HG02938 (cell line): ENCODE measurements around the gene PDE11A.

Source experiments
- ATAC-seq: cut with Tn5 transposase; IDR thresholded peaks from one replicate; pipeline ENCODE4 v1.9.1; 2021; ENCODE audit warnings: mild to moderate bottlenecking, moderate library complexity; ENCODE audit not compliant: unreplicated experiment

The PDE11A gene

DNA sequence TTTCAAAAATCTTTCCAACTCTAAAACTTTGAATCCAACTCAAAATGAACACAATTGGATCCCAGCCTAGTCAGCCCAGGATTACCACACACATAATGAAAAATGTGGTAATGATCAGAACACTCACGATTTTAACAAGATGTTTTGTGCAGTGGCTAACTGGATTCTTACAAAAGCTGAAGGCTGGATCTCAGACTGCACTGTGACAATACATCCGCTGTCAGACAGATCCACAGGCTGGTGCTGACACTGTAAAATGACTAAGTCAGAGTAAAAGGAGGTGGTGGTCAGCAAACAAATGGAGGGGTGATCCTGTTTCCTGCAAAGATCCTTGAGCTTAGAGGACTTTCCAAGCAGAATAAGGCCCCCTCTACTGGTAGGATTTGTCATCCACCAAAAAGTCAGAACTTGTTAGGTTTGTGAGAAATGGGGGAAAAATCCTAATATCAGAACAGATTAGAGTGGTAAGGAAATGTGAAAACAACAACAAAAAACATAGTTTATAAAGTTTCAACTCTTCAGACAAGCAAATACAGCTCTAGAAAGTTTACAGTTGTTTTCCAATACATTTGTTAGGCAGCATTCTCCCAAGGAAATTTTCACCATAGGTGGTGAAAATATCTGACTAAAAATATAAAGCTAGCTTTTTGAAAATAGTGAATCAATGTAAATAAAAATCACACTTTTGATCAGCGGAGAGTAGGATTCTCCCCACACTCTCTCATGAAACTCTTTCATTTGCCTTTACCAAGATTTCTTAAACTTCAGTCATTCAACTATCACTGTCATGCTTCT is 468.1 kb downstream of the PDE11A start:
- ATAC-seq, result no peak

DNA sequence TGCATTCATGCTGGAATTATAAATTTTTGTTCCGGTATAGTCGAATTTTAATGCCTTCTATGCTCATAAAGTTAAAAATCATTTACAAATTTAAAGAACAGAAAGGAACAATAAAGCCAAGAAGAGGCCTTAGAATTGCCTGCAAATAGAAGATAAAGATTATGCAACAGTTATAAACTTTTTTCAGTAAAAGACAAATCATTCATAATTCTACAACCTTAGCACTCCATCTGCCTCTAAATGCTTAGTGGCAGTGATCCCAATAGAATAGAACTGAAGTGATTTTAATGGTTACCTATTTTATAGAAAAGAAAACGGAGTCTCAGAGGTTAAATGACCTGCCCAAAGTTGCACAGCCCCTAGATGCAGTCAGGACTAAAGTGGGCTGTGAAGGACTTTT is 468.8 kb downstream of the PDE11A start:
- no peak for ATAC-seq

DNA sequence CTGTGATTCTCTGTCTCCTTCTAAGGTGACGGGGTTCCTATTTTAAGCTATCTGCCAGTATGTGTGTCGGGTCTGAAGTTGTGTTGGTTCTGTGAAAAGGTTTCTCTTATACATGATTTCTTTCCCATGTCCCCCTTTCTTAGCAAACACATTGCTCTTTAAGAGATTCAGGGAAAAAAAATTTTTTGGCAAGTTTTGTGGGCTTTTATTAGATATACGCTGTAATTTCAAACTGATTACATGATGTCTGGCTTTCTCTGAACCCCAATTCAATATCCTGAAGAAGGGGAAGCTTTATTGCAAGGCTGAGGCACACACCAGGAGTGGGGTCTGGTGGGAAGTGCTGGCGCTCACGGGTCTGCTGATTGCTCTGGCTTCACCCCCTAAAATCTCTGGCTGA is 469.4 kb downstream of the PDE11A start:
- no peak for ATAC-seq

DNA sequence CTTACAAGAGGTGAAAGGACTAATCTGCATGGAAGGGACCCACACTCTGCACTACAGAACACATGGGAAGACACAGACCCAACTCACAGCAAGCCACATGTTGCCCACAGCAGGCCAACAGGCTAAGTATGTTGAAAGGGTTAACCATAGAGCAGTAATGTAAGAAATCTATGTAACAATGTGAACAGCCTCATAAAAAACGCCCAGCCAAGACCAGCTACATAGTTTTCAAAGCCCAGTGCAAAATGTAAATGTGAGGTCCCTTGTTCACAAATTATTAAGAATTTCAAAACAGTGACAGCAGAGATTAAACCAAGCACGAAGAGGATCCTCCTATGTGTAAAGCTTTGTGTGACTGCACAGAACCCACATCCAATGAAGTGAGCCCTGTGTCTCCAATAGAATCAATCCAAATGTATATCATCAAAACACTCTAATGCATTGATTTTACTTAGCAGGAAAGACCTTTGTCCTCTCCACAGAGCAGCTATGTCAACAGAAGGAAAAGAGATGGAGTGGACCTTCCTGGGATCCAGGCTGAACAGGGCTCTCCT is 469.9 kb downstream of the PDE11A start:
- no peak for ATAC-seq

DNA sequence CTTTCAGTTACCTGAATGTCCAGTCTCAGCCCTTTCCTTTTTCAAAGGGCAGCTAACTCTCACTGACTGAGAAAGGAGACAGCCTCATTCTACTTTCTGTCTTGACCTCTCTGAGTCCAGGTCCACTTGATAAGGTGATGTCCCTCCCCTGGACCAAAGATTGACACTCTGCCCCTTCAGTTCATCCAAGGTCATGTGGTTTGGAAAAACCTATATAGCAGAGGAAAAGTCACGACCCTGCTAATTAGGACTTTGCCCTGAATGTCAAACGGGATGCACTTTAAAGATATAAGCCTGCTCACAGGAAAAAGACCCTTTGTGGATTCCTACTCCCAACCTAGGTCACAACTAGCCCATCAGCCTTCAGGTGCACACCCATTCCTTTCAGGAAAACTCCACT is 471.7 kb downstream of the PDE11A start:
- no peak for ATAC-seq

DNA sequence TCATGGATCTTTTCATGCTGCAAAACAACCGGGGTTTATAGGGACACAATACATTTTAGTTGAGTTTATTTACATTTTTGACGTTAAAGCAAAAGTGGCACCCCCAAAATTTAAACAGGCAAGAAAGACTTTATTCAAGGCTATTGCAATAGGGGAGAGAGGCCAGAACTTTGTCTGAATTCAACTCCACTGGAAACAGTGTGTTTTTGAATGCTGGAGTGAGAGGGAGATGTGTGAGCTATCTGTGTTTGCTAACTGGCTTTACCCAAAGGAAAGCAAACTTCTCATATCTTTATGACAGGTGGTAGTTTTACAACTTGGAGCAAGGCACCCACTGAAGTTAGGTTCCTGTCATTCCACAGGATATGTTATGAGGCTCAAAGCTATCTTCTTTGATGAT is 472.6 kb downstream of the PDE11A start:
- ATAC-seq, result no peak

DNA sequence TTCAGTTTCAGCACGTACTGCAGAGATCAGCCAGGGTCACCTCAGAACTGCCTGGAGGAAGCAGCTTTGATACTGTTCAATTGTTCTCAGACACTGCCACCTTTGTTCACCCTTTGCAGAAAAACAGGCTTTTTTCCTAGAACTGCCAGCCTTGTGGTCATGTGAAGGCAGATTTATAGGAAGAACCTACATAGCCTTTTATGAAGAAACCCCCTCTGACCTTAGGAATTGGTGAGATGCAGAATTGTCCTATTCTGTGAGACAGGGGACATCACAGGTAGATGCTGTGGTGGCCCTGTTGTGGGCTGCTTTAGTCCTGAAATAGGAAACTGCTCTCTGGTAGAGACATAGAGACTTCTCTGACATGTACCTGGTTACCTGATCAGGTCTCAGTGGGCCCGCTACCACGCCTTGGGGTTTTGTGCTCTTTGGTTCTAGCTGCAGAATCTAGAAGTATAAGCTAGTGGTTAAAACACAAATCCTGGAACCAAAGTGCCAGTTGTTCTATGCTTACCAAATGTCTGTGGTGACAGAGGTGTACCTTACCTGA is 473.4 kb downstream of the PDE11A start:
- no peak for ATAC-seq

DNA sequence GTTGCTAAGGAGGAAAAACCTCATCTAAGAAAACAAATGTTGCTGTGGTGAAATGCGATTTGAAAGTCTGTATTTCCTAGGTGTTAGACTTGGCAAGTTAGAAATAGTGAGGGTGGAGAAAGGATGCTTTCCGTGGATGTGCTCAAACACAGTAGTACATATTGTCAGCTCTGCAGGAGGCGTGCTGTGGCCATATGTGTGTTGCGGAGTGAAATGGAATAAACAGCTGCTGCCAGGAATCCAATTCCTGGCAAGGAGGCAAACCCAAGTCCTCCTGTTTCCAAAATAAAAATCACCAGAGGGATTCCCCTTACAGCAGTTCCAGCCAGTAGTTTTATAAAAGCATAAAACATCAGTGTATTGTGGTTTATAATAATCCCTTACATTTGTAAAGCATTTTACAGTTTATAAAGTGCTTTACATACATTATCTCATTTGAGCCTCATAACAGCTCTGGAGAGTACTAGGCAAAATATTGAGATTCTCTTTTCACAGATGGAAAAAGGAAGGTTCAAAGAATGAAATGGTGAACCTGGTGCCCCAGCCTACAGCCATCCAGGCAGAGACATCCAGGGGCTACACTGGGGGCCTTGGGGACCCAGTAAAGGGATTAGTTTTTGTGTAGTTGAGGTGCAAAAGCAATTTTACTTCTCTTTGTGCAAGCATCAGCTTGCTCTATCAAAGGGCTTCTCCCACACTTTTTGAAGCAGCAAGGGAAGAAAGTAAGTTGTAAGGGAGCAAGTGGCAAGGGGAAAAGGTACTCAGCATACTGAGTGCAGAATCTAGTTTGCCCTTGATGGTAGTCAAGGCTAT is 474.0 kb downstream of the PDE11A start:
- ATAC-seq, result no peak

DNA sequence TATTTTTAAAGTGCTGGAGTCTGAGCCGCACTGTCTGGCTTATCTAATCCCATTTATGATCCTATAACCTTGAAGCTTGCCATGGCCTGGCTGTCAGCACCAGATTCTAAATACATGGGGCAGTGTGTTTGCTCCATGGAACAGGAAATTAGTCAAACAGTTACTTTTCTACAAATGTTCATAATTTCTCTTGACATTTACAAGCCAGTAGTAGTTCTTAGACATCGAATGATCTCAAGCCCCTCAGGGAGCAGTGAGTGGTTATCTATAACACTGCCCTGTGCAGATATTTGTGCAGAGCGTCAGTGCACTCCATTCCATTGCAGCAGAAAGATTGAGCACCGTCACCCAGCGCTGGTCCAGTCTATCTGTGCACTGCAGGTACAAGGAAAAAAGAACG is 474.8 kb downstream of the PDE11A start:
- ATAC-seq, result no peak

DNA sequence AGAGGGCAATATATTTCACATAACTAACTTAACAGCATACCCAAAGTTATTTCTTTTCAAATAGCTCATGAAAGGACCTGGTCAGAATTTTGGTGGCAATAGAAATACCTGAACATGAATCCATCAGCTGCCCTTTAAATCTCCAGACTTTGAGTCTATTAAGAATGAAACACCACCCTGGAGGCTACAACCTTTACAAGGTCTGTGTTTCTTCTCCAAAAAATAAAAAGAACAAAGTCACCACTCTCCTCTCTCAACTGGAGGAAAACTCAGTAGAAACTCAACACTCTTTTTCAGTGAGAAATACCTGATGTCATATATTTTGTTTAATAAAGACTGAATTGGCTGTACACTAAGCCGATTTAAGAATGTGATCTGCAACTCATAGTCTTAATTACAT is 475.7 kb downstream of the PDE11A start:
- ATAC-seq, result no peak

DNA sequence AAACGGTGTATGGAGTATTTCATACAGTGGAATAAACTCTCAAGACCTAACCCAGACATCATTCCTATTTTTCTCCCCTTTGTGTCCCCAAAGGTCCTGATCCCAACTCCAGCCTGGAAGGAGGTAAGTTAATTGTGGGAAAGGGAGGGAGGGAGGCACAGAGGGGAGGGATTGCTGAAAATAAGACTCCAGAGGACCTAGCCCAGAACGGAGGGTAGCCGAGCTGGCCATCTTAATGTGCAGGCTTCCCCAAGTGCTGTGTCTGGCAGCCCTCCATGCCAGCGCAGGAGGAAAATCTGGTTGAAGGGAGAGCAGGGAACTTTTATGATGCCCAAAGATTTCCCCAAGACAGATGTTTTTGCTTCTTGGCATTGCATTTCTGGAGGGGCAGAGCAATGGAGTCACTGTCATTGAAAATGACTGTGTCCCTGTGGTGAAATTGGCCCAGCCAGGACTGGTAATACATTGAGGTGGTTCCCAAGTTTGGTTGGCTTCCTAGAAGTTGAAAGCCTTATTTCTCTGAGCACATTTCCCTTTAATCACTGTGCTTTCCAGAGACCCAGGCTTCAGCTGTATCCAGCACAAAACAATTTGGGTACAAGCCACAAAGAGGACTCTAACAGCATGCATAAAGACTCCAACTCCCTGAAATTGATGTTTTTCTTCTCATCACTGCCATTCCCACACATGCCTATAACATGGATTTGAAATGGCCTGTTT is 477.3 kb downstream of the PDE11A start:
- no peak for ATAC-seq

DNA sequence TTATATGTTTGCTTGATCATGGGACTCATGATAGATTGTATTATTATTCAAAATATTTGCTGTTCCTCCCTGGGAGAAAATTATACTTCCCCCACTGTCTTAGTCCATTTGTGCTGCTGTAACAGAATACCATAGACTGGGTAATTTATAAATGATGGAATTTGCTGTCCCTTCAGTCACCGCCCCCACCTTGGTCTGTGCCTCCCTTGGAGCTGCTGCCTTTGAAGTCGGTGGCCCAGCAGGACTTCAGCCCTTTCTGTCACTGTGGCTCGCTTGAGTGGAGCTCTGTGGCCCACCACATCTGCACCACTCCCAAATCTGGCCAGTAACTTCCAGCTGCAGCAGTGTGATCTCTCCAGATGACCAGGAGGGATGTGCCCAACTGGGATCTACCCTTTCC is 479.2 kb downstream of the PDE11A start:
- ATAC-seq, result no peak

DNA sequence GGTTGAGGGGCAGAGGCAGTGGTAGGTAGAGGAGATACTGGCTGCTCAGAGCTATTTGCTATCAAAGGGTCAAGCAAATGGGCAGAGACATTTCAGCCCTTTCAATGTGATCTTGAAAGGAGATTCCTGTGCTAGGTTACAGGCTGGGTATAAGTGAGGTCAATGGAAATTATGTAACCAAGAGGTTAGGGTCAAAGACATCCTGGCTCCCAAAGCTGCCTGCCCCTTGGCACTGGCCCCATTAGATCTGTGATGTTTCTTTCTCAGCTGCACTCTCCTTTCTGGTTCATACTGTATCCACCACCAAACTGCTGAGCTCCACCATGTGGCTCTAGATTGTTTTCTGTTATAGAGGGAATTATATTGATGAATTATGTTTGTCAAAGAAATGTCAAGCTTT is 479.6 kb downstream of the PDE11A start:
- no peak for ATAC-seq

DNA sequence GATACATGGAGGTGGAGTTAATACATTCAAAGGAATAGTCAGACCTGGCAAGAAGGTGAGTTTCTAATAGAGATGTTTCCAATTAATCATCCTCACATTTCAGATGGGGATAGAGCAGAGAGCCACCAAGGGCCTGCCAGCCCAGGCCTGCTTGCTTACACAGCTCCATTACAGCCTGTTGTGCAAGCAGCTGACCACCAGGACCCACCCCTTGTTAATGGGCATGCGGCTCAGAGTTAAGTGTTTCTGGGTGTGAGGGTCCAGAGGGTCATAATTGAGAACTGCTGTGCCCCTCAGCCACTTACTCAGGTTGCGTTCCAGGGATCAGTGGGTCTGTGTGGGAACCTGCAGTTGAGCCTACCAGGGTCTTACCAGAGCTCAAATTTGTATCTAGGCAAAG is 480.2 kb downstream of the PDE11A start:
- no peak for ATAC-seq

DNA sequence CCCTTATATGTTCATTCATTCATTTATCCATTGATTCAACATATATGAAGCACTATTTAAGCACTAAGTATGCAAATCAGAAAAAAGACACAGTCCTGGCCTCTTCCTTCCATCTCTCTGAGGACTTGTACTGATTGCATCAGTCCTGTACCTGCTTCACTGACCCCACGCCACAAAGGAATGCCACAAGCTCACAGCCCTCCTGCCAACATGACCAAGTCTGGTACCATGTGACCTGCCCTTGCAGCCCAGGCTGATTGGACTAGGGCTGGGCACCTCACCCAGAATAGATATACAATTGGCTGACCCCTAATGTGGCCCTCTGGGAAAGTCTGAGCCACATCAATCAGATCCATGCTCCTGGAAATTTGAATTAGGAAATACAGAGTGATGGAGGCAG is 483.4 kb downstream of the PDE11A start:
- ATAC-seq, result no peak

DNA sequence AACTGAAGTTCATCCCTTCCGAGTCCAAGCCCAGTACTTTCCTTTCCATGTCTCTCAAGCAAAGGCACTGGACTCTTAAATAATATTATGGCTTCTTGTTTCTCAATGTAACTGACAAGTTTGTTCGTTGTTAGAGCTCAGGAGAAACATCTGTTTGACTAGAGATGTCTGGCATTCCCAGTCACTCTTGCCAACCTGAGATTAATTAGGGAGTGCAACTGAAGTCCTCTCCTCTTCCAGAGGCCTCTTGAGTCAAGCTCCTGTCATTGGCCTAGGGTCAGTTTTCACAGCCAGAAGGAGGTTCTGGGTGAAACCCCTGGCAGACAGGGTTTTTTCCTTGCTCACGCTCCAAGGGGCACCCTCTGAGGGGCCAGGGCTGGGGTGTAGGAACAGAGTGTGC is 483.9 kb downstream of the PDE11A start:
- no peak for ATAC-seq

DNA sequence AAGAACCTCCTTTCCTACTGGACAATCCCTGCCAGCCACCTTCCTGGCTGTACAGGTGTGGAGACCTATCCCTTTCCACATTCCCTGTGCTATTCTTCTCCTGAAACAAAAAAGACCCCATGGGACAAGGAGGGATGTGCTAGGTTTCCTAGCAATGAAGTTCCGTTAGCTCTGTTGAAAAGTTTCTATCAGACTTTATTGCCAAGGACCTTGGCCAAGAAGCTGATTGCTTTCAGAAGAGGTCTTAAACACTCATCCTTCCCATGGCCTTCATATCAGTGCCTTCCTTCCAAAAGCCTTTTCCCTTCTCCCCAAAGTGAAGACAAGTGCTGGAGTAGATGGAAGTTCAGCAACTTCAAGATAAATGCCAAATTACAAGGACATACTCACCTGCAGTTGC is 485.2 kb downstream of the PDE11A start:
- no peak for ATAC-seq

DNA sequence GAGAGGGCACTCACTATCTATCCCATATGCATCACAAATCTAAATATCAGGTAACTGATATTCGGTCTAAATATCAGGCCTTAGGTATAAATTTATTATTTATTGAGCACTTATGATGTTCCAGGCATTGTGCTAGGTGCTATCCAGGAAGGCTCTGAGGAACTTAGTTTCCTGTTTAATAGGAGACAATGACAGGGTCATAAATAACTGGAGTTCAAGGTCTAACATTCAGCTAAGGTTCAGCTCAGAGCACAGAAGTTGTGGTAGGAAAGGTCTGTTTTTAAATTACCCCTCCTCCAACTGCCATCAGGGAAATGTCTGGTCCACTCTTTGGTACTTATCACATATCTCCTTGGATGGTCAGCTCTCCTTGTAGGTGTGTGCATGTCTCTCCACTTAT is 486.4 kb downstream of the PDE11A start:
- no peak for ATAC-seq

DNA sequence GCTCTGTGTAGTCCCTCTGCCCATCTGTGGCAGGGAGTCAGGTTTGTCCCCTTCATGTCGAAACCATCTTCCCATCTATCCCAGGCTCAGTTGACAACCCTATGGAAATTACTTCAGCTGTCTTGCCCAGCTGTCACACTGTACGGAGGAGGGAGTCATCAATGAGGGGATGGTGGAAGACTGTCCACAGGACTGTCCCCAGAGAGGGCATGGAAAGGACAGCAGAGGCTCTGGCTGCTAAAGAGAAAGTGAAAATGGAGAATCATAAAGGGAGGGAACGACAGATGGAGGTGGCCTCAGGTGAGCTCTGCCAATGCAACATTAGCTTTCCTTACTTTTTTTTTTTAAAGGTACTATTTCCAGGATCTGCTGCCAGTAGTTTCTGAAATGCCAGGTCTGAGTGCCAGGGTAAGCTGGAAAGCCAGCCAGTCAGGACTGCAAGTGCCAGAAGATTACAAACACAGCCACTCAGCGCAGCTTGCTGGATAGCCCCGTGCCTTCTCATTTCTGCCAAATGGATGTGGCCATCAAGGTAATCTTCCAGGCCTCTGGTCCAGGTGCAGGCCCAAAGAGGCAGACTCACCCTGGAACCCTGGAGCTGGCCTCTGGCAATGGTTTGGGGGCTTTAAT is 487.2 kb downstream of the PDE11A start:
- no peak for ATAC-seq

DNA sequence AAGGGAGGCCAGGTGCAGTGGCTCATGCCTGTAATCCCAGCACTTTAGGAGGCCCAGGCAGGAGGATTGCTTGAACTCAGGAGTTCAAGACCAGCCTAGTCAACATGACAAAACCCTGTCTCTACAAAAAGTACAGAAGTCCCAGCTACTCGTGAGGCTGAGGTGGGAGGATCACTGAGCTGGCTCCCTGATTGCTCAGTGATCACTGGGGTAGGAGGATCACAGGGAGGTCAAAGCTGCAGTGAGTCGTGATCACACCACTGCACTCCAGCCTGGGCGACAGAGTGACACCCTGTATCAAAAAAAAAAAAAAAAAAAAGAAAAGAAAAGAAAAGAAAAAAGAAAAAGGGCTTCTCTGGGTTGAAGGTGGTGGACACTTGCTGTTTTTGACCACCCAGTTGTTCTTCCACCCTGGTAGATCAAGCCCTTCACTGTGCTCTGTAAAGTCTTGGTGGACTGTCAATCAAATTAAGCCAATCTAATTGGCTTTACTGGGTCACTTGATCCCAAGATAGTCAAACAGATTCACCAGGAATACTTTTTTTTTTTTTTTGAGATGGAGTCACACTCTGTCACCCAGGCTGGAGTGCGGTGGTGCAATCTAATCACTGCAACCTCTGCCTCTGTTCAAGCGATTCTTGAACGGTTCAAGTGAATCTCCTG is 488.4 kb downstream of the PDE11A start:
- ATAC-seq, result no peak
